PC-3 (cell line): Measurements from ENCODE around the gene ARL5C. TPM values are rescaled to one million over a fixed set of nuclear protein-coding genes. Genes with fewer than 3 reads are reported as not detected.

ENCODE experiments used
- ATAC-seq: fragments of 200-7000 bp; cut with Tn5 transposase; 2 replicates; pipeline ENCODE4 v1.9.1; 2020; ENCODE audit warnings: mild to moderate bottlenecking, moderate library complexity
- BruUV-seq: library from RNA; stranded (reverse); fragments of 400-500 nt; replicated peaks from 2 replicates; lab custom pipeline; 2021; lab: Mats Ljungman, UMichigan
- CTCF ChIA-PET: fragments of 300-600 bp; sonication (Branson Sonifier 250); formaldehyde crosslinking; loops from one replicate; lab custom pipeline; 2022; ENCODE audit warnings: antibody characterized with exemption; lab: Charles Lee
- POLR2A ChIA-PET: fragments of 300-600 bp; sonication (Branson Sonifier 250); formaldehyde crosslinking; loops from one replicate; lab custom pipeline; 2022; ENCODE audit warnings: antibody characterized with exemption; ENCODE audit not compliant: unreplicated experiment; lab: Charles Lee
- DNase-seq: peaks from one replicate; pipeline ENCODE4 v3.0.0-alpha.2; 2015
- H2AFZ ChIP-seq: fragments of 300-600 bp; sonication (generic); 2 replicates; pipeline ENCODE4 v1.6.0; 2016; ENCODE audit warnings: antibody characterized with exemption, low read length
- H3F3A ChIP-seq: fragments of 300-600 bp; sonication (generic); one replicate; pipeline ENCODE4 v1.6.0; 2017; ENCODE audit warnings: antibody characterized with exemption, low read length, control low read depth, mild to moderate bottlenecking; ENCODE audit not compliant: unreplicated experiment
- H3K27ac ChIP-seq: fragments of 300-600 bp; sonication (generic); 2 replicates; pipeline ENCODE4 v1.5.1; 2016; ENCODE audit warnings: mild to moderate bottlenecking, low read length
- H3K27me3 ChIP-seq: fragments of 300-600 bp; sonication (generic); 2 replicates; pipeline ENCODE4 v1.6.1; 2016; ENCODE audit warnings: low read length, mixed read lengths
- H3K36me3 ChIP-seq: fragments of 300-600 bp; sonication (generic); 2 replicates; pipeline ENCODE4 v1.6.1; 2016; ENCODE audit warnings: low read depth, mixed run types, low read length, mixed read lengths
- H3K4me1 ChIP-seq: fragments of 300-600 bp; sonication (generic); 2 replicates; pipeline ENCODE4 v1.5.1; 2016; ENCODE audit warnings: low read length; ENCODE audit not compliant: insufficient read depth
- H3K4me2 ChIP-seq: fragments of 300-600 bp; sonication (generic); 2 replicates; pipeline ENCODE4 v1.6.0; 2016; ENCODE audit warnings: low read length
- H3K4me3 ChIP-seq: fragments of 300-600 bp; sonication (generic); 2 replicates; pipeline ENCODE4 v1.5.1; 2016; ENCODE audit warnings: mild to moderate bottlenecking, low read length, mixed read lengths
- H3K79me2 ChIP-seq: fragments of 300-600 bp; sonication (generic); 2 replicates; pipeline ENCODE4 v1.6.1; 2017; ENCODE audit warnings: low read length, mixed read lengths
- H3K9ac ChIP-seq: fragments of 300-600 bp; sonication (generic); 2 replicates; pipeline ENCODE4 v1.6.0; 2016; ENCODE audit warnings: mild to moderate bottlenecking, low read length
- H3K9me2 ChIP-seq: fragments of 300-600 bp; sonication (generic); replicated peaks from 2 replicates; pipeline ENCODE4 v1.6.1; 2016; ENCODE audit warnings: mixed run types, low read length, mixed read lengths
- H3K9me3 ChIP-seq: fragments of 300-600 bp; sonication (generic); 2 replicates; pipeline ENCODE4 v1.6.1; 2016; ENCODE audit warnings: low read length, mixed read lengths
- H4K20me1 ChIP-seq: fragments of 300-600 bp; sonication (generic); 2 replicates; pipeline ENCODE4 v1.6.1; 2016; ENCODE audit warnings: low read length, mixed read lengths
- CTCF ChIP-seq: fragments of 300-600 bp; sonication (generic); conservative IDR thresholded peaks from 2 replicates; pipeline ENCODE4 v1.5.1; 2017; ENCODE audit warnings: antibody characterized with exemption, low read depth, mild to moderate bottlenecking, low read length
- EZH2 ChIP-seq: fragments of 300-600 bp; sonication (generic); IDR thresholded peaks from one replicate; pipeline ENCODE4 v1.6.1; 2017; ENCODE audit warnings: antibody characterized with exemption, mild to moderate bottlenecking, low read length; ENCODE audit not compliant: unreplicated experiment
- EZH2phosphoT487 ChIP-seq: fragments of 300-600 bp; sonication (generic); IDR thresholded peaks from 2 replicates; pipeline ENCODE4 v1.6.1; 2018; ENCODE audit warnings: mild to moderate bottlenecking, antibody characterized with exemption, low read length, borderline replicate concordance
- intact Hi-C: fragments of 100-400 bp; cut with micrococcal nuclease; formaldehyde crosslinking; loops from 2 replicates; pipeline ENCODE4 v1.9.0; 2023
- total RNA-seq: library from RNA; depleted of rRNA; stranded (reverse); fragments of >200 nt; gene quantifications from 2 replicates; pipeline ENCODE4 v1.2.3, GENCODE V29; 2014

Gene ARL5C
- total RNA-seq, 1 experiment from 2014 or later = not detected

GRCh38 chr17:39173526-39174274 is 7.7 kb upstream of the ARL5C start:
- DNase-seq (no peak), ATAC-seq (no peak)
- Histone ChIP-seq H3K4me1 (peaks cover 9% of the 10 kb centered on the region; the same call in 1 of the 2 replicates), H3K9ac (no peak overlapping the region), H3K27me3 (no peaks in the 10 kb centered on the region), H3K9me3 (no peaks in the 10 kb centered on the region), H2AFZ (no peak overlapping the region), H4K20me1 (no peaks in the 10 kb centered on the region), H3K36me3 (0 out of 2 replicates have a peak, but pooled peaks cover 3% of the 10 kb centered on the region), H3K4me2 (no peak overlapping the region), H3F3A (no peaks in the 10 kb centered on the region), H3K4me3 (no peak overlapping the region), H3K27ac (no peak overlapping the region), H3K9me2 (no peaks in the 10 kb centered on the region), H3K79me2 (no peaks in the 10 kb centered on the region)
- ChIA-PET POLR2A (no interaction called here), CTCF (interaction anchor here (0.6 kb wide), 1 partner anchor 19 kb away, joined by 5 read pairs; no protein-coding TSS in a partner anchor)
- TF ChIP-seq EZH2phosphoT487 = no peak
- no peak for TF ChIP-seq CTCF
- no peak for TF ChIP-seq EZH2
- BruUV-seq = no TSS peak
- intact Hi-C loops = no loop called here

- Histone ChIP-seq H3K4me3 (no peak overlapping the region), H4K20me1 (no peaks in the 10 kb centered on the region), H2AFZ (no peak overlapping the region), H3K36me3 (0 out of 2 replicates have a peak, but pooled peaks cover 3% of the 10 kb centered on the region), H3K4me2 (no peak overlapping the region), H3K9ac (no peak overlapping the region), H3K9me3 (no peaks in the 10 kb centered on the region), H3K27ac (no peak overlapping the region), H3F3A (no peaks in the 10 kb centered on the region), H3K27me3 (no peaks in the 10 kb centered on the region), H3K4me1 (peaks cover 2% of the 10 kb centered on the region; the same call in 1 of the 2 replicates), H3K9me2 (no peaks in the 10 kb centered on the region), H3K79me2 (no peaks in the 10 kb centered on the region)
- no TSS peak for BruUV-seq
- no peak for ATAC-seq
- intact Hi-C loops = no loop called here
- DNase-seq = no peak
- ChIA-PET POLR2A (no interaction called here), CTCF (interaction anchor here (0.6 kb wide), 1 partner anchor 19 kb away, joined by 5 read pairs; no protein-coding TSS in a partner anchor)
- no peak for TF ChIP-seq CTCF
- TF ChIP-seq EZH2 = no peak
- no peak for TF ChIP-seq EZH2phosphoT487
Measured at GRCh38 chr17:39173080-39173479, 7.1 kb upstream of the ARL5C start.

- Histone ChIP-seq H3K9me3 (no peaks in the 10 kb centered on the region), H3K27ac (no peak overlapping the region), H3K4me3 (no peak overlapping the region), H3F3A (no peaks in the 10 kb centered on the region), H3K79me2 (no peaks in the 10 kb centered on the region), H4K20me1 (no peaks in the 10 kb centered on the region), H3K36me3 (0 out of 2 replicates have a peak, but pooled peaks cover 3% of the 10 kb centered on the region), H3K4me1 (no peaks in the 10 kb centered on the region), H3K9me2 (no peaks in the 10 kb centered on the region), H2AFZ (no peak overlapping the region), H3K27me3 (no peaks in the 10 kb centered on the region), H3K4me2 (no peak overlapping the region), H3K9ac (no peak overlapping the region)
- no peak for TF ChIP-seq EZH2phosphoT487
- TF ChIP-seq EZH2 = no peak
- no peak for TF ChIP-seq CTCF
- DNase-seq = no peak
- CTCF ChIA-PET = no interaction called here
- intact Hi-C loops = no loop called here
- POLR2A ChIA-PET = no interaction called here
- ATAC-seq = no peak
- BruUV-seq = no TSS peak
Measured at GRCh38 chr17:39171933-39172332, 6.0 kb upstream of the ARL5C start.
